ENCODE results near the gene TMPRSS2.
A peak's percentile ranks its signal among the peaks of the same experiment; 100 is the strongest.

The TMPRSS2 gene

GRCh38 chr21:41479686-41480085 lies 28.3 kb downstream of the TMPRSS2 start:
- DNase-seq, result no peak

- DNase-seq, result no peak
Measured at GRCh38 chr21:41478319-41479177, 29.4 kb downstream of the TMPRSS2 start.

GRCh38 chr21:41477641-41478318 lies 30.2 kb downstream of the TMPRSS2 start:
- DNase-seq, result peak; percentile 9

GRCh38 chr21:41475714-41476420 lies 32.1 kb downstream of the TMPRSS2 start:
- no peak for DNase-seq

GRCh38 chr21:41472753-41473548 lies 35.0 kb downstream of the TMPRSS2 start:
- no peak for DNase-seq

GRCh38 chr21:41470054-41470453 lies 37.9 kb downstream of the TMPRSS2 start:
- no peak for DNase-seq

GRCh38 chr21:41466024-41466820 lies 41.7 kb downstream of the TMPRSS2 start:
- no peak for DNase-seq

GRCh38 chr21:41465176-41465781 lies 42.7 kb downstream of the TMPRSS2 start:
- DNase-seq, result no peak

- peak; percentile 82 for DNase-seq
Measured at GRCh38 chr21:41460578-41461527, 47.1 kb downstream of the TMPRSS2 start.

- no peak for DNase-seq
Measured at GRCh38 chr21:41459884-41460534, 47.9 kb downstream of the TMPRSS2 start.

GRCh38 chr21:41458559-41458958 lies 49.4 kb downstream of the TMPRSS2 start:
- DNase-seq, result no peak

GRCh38 chr21:41458121-41458520 lies 49.8 kb downstream of the TMPRSS2 start:
- no peak for DNase-seq

- no peak for DNase-seq
Measured at GRCh38 chr21:41453761-41454160, 54.2 kb downstream of the TMPRSS2 start.

- DNase-seq, result no peak
Measured at GRCh38 chr21:41453198-41453597, 54.8 kb downstream of the TMPRSS2 start.

- no peak for DNase-seq
Measured at GRCh38 chr21:41451753-41452676, 55.9 kb downstream of the TMPRSS2 start.

GRCh38 chr21:41449613-41450012 lies 58.3 kb downstream of the TMPRSS2 start:
- DNase-seq, result no peak

GRCh38 chr21:41447356-41447755 lies 60.6 kb downstream of the TMPRSS2 start:
- DNase-seq, result no peak

GRCh38 chr21:41446586-41446985 lies 61.4 kb downstream of the TMPRSS2 start:
- no peak for DNase-seq

- DNase-seq, result no peak
Measured at GRCh38 chr21:41445465-41445862, 62.5 kb downstream of the TMPRSS2 start.
